Adrenal gland (tissue), 5 donors: ENCODE results near the gene OR4C3.

Experiments used
- CTCF ChIP-seq, 6 experiments: fragments of 450-650 bp in 4 of 6; fragments of 200-600 bp in 2 of 6; sonication (generic) in 1 of 6; IDR thresholded peaks; 1 replicate in 5 of 6; 2 replicates in 1 of 6; pipeline versions ENCODE4 v1.5.1 to v1.8.0; 2016 to 2021; ENCODE audit warnings: antibody characterized with exemption in 6 of 6, mild to moderate bottlenecking in 2 of 6, moderate library complexity in 1 of 6
- POLR2A ChIP-seq, 2 donors: fragments of 450-650 bp; IDR thresholded peaks; one replicate each; pipeline ENCODE4 v1.6.1; 2017; ENCODE audit warnings: antibody characterized with exemption in 2 of 2, mild to moderate bottlenecking in 2 of 2, moderate library complexity in 1 of 2
- donor health status: DM: no; HTN: no; CAD: no.

- no peak for TF ChIP-seq CTCF (IDR thresholded peaks at IDR 0.05)
- TF ChIP-seq POLR2A (IDR thresholded peaks at IDR 0.05): no peak
Observed at GRCh38 chr11:48354013-48354412, 29.3 kb downstream of the OR4C3 start.
